CD14-positive monocyte (primary cell): Measurements from ENCODE around the gene AOX1. TPM values are rescaled to one million over a fixed set of nuclear protein-coding genes. Genes with fewer than 3 reads are reported as not detected.
A peak's percentile ranks its signal among the peaks of the same experiment; 100 is the strongest.

ENCODE experiments used
- DNase-seq, 3 donors: peaks; one replicate each; pipeline ENCODE4 v3.0.0-alpha.2; 2011 to 2022
- H2AFZ ChIP-seq: 2 replicates; pipeline ENCODE4 v1.6.0; 2012; ENCODE audit warnings: mild to moderate bottlenecking, low read depth, low read length, inconsistent platforms; ENCODE audit not compliant: insufficient read depth, poor library complexity, severe bottlenecking
- H3K27ac ChIP-seq, 2 donors: 1 replicate in 1 of 2; 2 replicates in 1 of 2; pipeline ENCODE4 v1.5.1; 2012 to 2013; ENCODE audit warnings: low read length in 2 of 2, control low read depth in 1 of 2, inconsistent platforms in 1 of 2, low read depth in 1 of 2, mild to moderate bottlenecking in 1 of 2
- H3K27me3 ChIP-seq, 2 donors: one replicate each; pipeline versions ENCODE4 v1.6.0 to v1.6.1; 2011 to 2013; ENCODE audit warnings: low read length in 2 of 2; ENCODE audit not compliant: control insufficient read depth in 2 of 2, insufficient read depth in 2 of 2
- H3K36me3 ChIP-seq, 2 donors: replicated peaks in 1 of 2; 1 replicate in 1 of 2; 2 replicates in 1 of 2; pipeline versions ENCODE4 v1.5.1 to v1.6.1; 2012 to 2013; ENCODE audit warnings: low read length in 2 of 2, control low read depth in 1 of 2, inconsistent platforms in 1 of 2, mild to moderate bottlenecking in 1 of 2; ENCODE audit not compliant: insufficient read depth in 2 of 2, control insufficient read depth in 1 of 2
- H3K4me1 ChIP-seq, 2 donors: 1 replicate in 1 of 2; 2 replicates in 1 of 2; pipeline versions ENCODE4 v1.5.1 to v1.6.1; 2012 to 2013; ENCODE audit warnings: low read length in 2 of 2, control low read depth in 1 of 2, inconsistent platforms in 1 of 2, mild to moderate bottlenecking in 1 of 2, moderate library complexity in 1 of 2; ENCODE audit not compliant: insufficient read depth in 2 of 2, control insufficient read depth in 1 of 2
- H3K4me2 ChIP-seq: replicated peaks from 2 replicates; pipeline ENCODE3; 2012; ENCODE audit warnings: low read length, moderate library complexity, mild to moderate bottlenecking; ENCODE audit not compliant: poor library complexity, severe bottlenecking; ENCODE audit errors: extremely low read depth
- H3K4me3 ChIP-seq, 3 experiments: fragments of 200-600 bp in 1 of 3; sonication (generic) in 1 of 3; replicated peaks in 1 of 3; 1 replicate in 2 of 3; 2 replicates in 1 of 3; pipeline ENCODE4 v1.5.1; 2011 to 2013; ENCODE audit warnings: low read length in 3 of 3, mild to moderate bottlenecking in 3 of 3, control low read depth in 2 of 3, low read depth in 2 of 3, inconsistent platforms in 1 of 3, moderate library complexity in 1 of 3
- H3K79me2 ChIP-seq: 2 replicates; pipeline ENCODE4 v1.6.0; 2012; ENCODE audit warnings: mild to moderate bottlenecking, control low read depth, inconsistent platforms, low read length, moderate library complexity; ENCODE audit not compliant: insufficient read depth
- H3K9ac ChIP-seq: 2 replicates; pipeline ENCODE4 v1.6.0; 2017; ENCODE audit warnings: low read length, mild to moderate bottlenecking; ENCODE audit not compliant: insufficient read depth, poor library complexity, severe bottlenecking
- H3K9me3 ChIP-seq, 2 donors: replicated peaks in 1 of 2; 1 replicate in 1 of 2; 2 replicates in 1 of 2; pipeline versions ENCODE4 v1.5.1 to v1.6.1; 2012 to 2013; ENCODE audit warnings: low read length in 2 of 2, control low read depth in 1 of 2; ENCODE audit not compliant: control insufficient read depth in 1 of 2, insufficient read depth in 1 of 2
- H4K20me1 ChIP-seq: 2 replicates; pipeline ENCODE4 v1.6.0; 2012; ENCODE audit warnings: mild to moderate bottlenecking, low read length, control low read depth, moderate library complexity; ENCODE audit not compliant: insufficient read depth
- H3K27ac Mint-ChIP-seq, 7 donors: one replicate each; pipeline ENCODE4 v1.8.0; 2020; ENCODE audit warnings: mild to moderate bottlenecking in 7 of 7, mixed read lengths in 7 of 7, moderate library complexity in 6 of 7, inconsistent platforms in 2 of 7
- H3K27me3 Mint-ChIP-seq, 3 donors: one replicate each; pipeline ENCODE4 v1.8.0; 2021 to 2022; ENCODE audit warnings: low read depth in 3 of 3, mild to moderate bottlenecking in 3 of 3, mixed read lengths in 3 of 3, moderate library complexity in 3 of 3, inconsistent platforms in 1 of 3
- H3K36me3 Mint-ChIP-seq, 2 donors: one replicate each; pipeline ENCODE4 v1.8.0; 2020; ENCODE audit warnings: mixed read lengths in 2 of 2, inconsistent platforms in 1 of 2, mild to moderate bottlenecking in 1 of 2
- H3K4me1 Mint-ChIP-seq: one replicate; pipeline ENCODE4 v1.8.0; 2020; ENCODE audit warnings: mild to moderate bottlenecking, mixed read lengths
- H3K4me3 Mint-ChIP-seq, 2 donors: one replicate each; pipeline ENCODE4 v1.8.0; 2020; ENCODE audit warnings: mild to moderate bottlenecking in 2 of 2, mixed read lengths in 2 of 2, moderate library complexity in 1 of 2
- H3K9me3 Mint-ChIP-seq, 7 donors: one replicate each; pipeline ENCODE4 v1.8.0; 2020 to 2022; ENCODE audit warnings: mixed read lengths in 7 of 7, mild to moderate bottlenecking in 6 of 7, moderate library complexity in 6 of 7, inconsistent platforms in 2 of 7
- WGBS: methylation state at CpG from one replicate; pipeline ENCODE4 v1.1.5; 2013; ENCODE audit warnings: missing lambda C conversion rate; ENCODE audit not compliant: insufficient coverage; 5-methylcytosine and 5-hydroxymethylcytosine counted together
- intact Hi-C, 2 donors: fragments of 100-400 bp; cut with micrococcal nuclease; formaldehyde crosslinking; loops; one replicate each; pipeline versions ENCODE4 v1.15.0 to v1.15.1; 2023
- polyA plus RNA-seq, 3 donors: library from polyadenylated mRNA; depleted of rRNA in 1 of 3; unstranded in 2 of 3; stranded (reverse) in 1 of 3; fragments of 300-500 nt in 2 of 3; fragments of >200 nt in 1 of 3; fragmentation: Illumina TruSeq in 2 of 3; gene quantifications; 1 replicate in 2 of 3; 2 replicates in 1 of 3; pipeline ENCODE4 v1.2.3, GENCODE V29; 2012 to 2021
- TF ChIP-seq, protein P1 (sequence below): fragments of 200-600 bp; IDR thresholded peaks from one replicate; pipeline ENCODE4 v1.8.0; 2022; ENCODE audit warnings: antibody characterized with exemption, mild to moderate bottlenecking

The AOX1 gene
- polyA plus RNA-seq, 3 donors, result 0.16 TPM; not detected in 2

DNA sequence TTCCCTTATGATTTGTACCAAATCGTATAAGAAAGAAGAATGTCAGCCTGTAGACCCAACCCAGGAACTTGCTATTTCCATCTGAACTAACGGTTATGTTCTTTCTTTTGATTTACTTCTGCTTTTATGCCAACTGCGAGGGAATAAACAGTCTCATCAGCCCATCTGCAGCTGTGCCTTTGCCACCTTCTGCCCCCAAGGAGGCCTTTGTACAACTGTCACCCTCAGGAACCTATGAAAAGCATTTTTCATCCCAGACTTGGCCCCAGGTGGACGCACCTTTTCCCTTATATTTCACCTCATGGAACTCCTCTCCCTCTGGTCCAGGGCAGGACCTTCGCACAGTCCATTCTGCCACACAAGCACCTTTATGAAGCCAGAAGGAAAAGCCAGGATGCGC, 109.8 kb downstream of the AOX1 start:
- Mint-ChIP-seq H3K9me3 (peaks cover 0 to 1% (median 0%) of the 10 kb centered on the region in 7 donors), H3K27ac (no peak overlapping the region), H3K4me1 (peaks cover 18% of the 10 kb centered on the region), H3K27me3 (no peaks in the 10 kb centered on the region), H3K36me3 (no peaks in the 10 kb centered on the region), H3K4me3 (no peak overlapping the region)
- no peaks in the 10 kb centered on the region for H3K36me3 ChIP-seq
- peak overlapping the region in 1 of 3 experiments; percentile 49 for H3K4me3 ChIP-seq
- H3K9me3 ChIP-seq, result no peaks in the 10 kb centered on the region
- 0% methylated on average over 2 of the region's 6 CpGs for WGBS
- H3K9ac ChIP-seq, result peak overlapping the region; percentile 27
- H3K4me2 ChIP-seq, result peak overlapping the region; percentile 64
- H2AFZ ChIP-seq, result peak overlapping the region; percentile 83
- TF ChIP-seq, protein P1, sequence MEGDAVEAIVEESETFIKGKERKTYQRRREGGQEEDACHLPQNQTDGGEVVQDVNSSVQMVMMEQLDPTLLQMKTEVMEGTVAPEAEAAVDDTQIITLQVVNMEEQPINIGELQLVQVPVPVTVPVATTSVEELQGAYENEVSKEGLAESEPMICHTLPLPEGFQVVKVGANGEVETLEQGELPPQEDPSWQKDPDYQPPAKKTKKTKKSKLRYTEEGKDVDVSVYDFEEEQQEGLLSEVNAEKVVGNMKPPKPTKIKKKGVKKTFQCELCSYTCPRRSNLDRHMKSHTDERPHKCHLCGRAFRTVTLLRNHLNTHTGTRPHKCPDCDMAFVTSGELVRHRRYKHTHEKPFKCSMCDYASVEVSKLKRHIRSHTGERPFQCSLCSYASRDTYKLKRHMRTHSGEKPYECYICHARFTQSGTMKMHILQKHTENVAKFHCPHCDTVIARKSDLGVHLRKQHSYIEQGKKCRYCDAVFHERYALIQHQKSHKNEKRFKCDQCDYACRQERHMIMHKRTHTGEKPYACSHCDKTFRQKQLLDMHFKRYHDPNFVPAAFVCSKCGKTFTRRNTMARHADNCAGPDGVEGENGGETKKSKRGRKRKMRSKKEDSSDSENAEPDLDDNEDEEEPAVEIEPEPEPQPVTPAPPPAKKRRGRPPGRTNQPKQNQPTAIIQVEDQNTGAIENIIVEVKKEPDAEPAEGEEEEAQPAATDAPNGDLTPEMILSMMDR, result no peak
- no peaks in the 10 kb centered on the region for H3K27me3 ChIP-seq
- intact Hi-C loops, result loop anchor here in 1 of 2 donors (5.0 kb wide), 1 partner anchor 108 kb away; the partner anchor contains the start of gene AOX1
- H4K20me1 ChIP-seq, result no peaks in the 10 kb centered on the region
- H3K79me2 ChIP-seq, result no peaks in the 10 kb centered on the region
- peak; percentile 22 to 46 (median 31) for DNase-seq
- peak overlapping the region; percentile 34 to 65 for H3K27ac ChIP-seq
- peaks cover 30 to 47% of the 10 kb centered on the region in 2 donors for H3K4me1 ChIP-seq

DNA sequence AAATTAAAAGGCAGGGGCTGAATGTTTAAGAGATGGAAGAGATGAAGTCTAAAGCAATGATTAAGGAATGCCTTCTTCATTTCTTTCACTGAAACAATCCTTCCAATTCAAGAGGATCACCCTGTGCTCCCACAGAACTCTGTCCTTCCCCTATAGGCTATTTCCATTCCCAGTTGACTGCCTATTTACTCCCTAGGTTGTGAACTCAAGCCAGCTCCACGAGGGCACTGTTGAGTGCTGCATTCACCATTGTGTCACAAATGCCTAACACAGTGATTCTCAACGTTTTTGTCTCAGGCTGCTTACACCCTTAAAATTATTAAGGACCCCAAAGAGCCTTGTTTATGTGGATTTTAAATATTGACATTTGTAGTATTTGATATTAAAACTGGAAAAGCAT, 112.4 kb downstream of the AOX1 start:
- Histone ChIP-seq H3K27ac (no peak overlapping the region), H3K79me2 (no peaks in the 10 kb centered on the region), H4K20me1 (no peaks in the 10 kb centered on the region), H3K4me2 (no peak overlapping the region), H3K9me3 (no peaks in the 10 kb centered on the region), H2AFZ (no peak overlapping the region), H3K27me3 (no peaks in the 10 kb centered on the region), H3K9ac (no peak overlapping the region), H3K4me3 (no peak overlapping the region), H3K4me1 (peaks cover 30 to 47% of the 10 kb centered on the region in 2 donors), H3K36me3 (no peaks in the 10 kb centered on the region)
- intact Hi-C loops, result loop anchor here in 1 of 2 donors (5.0 kb wide), 1 partner anchor 111 kb away; the partner anchor contains the start of gene AOX1
- no peak overlapping the region for H3K4me3 Mint-ChIP-seq
- DNase-seq, result no peak
- TF ChIP-seq, protein P1, result no peak
- H3K9me3 Mint-ChIP-seq, result peaks cover 0 to 1% (median 0%) of the 10 kb centered on the region in 7 donors
- no CpG with 5 or more reads among the region's 2 CpGs for WGBS
- peaks cover 20% of the 10 kb centered on the region for H3K4me1 Mint-ChIP-seq
- H3K27me3 Mint-ChIP-seq, result no peaks in the 10 kb centered on the region
- peak overlapping the region in 2 of 7 donors; percentile 50 to 72 for H3K27ac Mint-ChIP-seq
- no peaks in the 10 kb centered on the region for H3K36me3 Mint-ChIP-seq
